ENCODE measurements around the gene MTAP. TPM values are rescaled to one million over a fixed set of nuclear protein-coding genes. Genes with fewer than 3 reads are reported as not detected.

MTAP gene
- total RNA-seq, 4 donors from 2014 or later = 4.5 to 15.1 (median 13.6) TPM

DNA sequence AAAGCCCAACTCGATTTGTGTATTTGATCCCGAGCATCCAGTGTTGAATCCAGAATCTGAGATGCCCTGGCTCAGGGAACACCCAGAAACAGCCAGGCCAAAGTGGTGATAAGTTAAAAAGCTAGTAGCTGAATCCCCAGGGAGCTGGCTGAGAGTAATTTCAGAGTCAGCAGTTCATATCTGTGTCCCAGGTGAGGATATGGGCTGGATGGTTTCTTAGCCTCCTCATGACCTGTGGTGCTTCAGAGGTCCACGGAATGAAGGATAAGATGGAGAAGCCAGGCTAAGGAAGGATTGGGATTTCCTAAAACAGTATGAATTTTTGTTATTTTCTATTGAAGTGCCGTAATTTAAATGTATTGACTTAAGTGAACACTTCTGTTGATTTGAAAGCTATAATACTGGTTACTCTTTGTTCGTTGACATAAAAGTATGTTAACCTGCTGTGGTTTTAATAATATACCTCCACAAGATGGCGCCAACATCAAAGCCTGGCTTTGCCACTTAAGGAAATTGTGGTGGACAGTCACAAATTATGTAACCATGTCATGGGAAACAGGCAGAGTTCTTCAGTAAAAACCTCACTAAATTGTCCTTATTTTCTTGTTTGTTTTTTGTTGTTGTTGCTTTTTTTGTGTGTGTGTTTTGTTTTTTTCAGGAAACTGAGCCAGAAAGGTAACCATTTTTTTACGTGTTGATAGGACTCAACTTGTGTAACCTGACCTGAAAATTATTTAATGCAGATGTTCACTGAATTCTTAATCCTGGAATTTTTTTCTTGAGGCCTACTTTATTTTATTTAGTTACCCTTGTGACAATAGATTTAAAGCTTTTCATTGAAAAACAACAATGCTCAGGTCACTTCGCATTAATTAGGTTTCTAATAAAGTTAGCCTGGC, 11.4 kb downstream of the MTAP start:
- H3K27me3 ChIP-seq = no peaks in the 10 kb centered on the region
- peak; percentile 68 for DNase-seq
- H3K27ac ChIP-seq = peak overlapping the region in 2 of 4 donors; percentile 3 to 13
- 58 to 79% methylated on average over 4 to 8 of the region's 8 CpGs for WGBS, 2 donors (ENCODE audit: low coverage in 1 of 2)
- H3K4me3 ChIP-seq = no peak overlapping the region
- intact Hi-C loops (cut with DNase I; ENCODE audit: low total_unique reads) (no loop called here), in situ Hi-C loops (cut with MboI; ENCODE audit: low pct_ligation_motif_present in 1 of 4, low pct_unique_long_range_greater_than_20kb in 1 of 4, low sequenced_read_pairs in 3 of 4) (loop anchor here (10.0 to 25.0 kb wide), 8 partner anchors 191 to 648 kb away; partner anchors contain the start of genes CDKN2B (in 4 of the 4) and DMRTA1 (in 1 of the 4))
- peaks cover 0 to 13% (median 6%) of the 10 kb centered on the region in 4 donors for H3K4me1 ChIP-seq
- TF ChIP-seq CTCF (IDR thresholded peaks at IDR 0.05) (peak; percentile 77 to 90 (median 80)), POLR2A (IDR thresholded peaks at IDR 0.05) (no peak), POLR2AphosphoS5 (IDR thresholded peaks at IDR 0.05) (no peak), EP300 (IDR thresholded peaks at IDR 0.05; ENCODE audit: low read depth) (no peak)
- H3K36me3 ChIP-seq = peaks cover 0 to 18% (median 8%) of the 10 kb centered on the region in 4 donors
- no peaks in the 10 kb centered on the region for H3K9me3 ChIP-seq

- no peaks in the 10 kb centered on the region for H3K9me3 ChIP-seq
- TF ChIP-seq EP300 (IDR thresholded peaks at IDR 0.05; ENCODE audit: low read depth) (no peak), POLR2AphosphoS5 (IDR thresholded peaks at IDR 0.05) (no peak), POLR2A (IDR thresholded peaks at IDR 0.05) (no peak), CTCF (IDR thresholded peaks at IDR 0.05) (no peak)
- no peak overlapping the region for H3K27ac ChIP-seq
- H3K36me3 ChIP-seq = peaks cover 0 to 23% (median 10%) of the 10 kb centered on the region in 4 donors
- H3K4me1 ChIP-seq = peaks cover 0 to 13% (median 6%) of the 10 kb centered on the region in 4 donors
- no peak for DNase-seq
- no peak overlapping the region for H3K4me3 ChIP-seq
- WGBS, 2 donors (ENCODE audit: low coverage in 1 of 2) = 92 to 100% methylated on average over 3 of the region's 3 CpGs
- in situ Hi-C loops (cut with MboI; ENCODE audit: low pct_ligation_motif_present in 1 of 4, low pct_unique_long_range_greater_than_20kb in 1 of 4, low sequenced_read_pairs in 3 of 4) = loop anchor here (5.0 to 25.0 kb wide), 9 partner anchors 189 to 647 kb away; partner anchors contain the start of genes CDKN2B (in 4 of the 4) and DMRTA1 (in 1 of the 4)
- intact Hi-C loops (cut with DNase I; ENCODE audit: low total_unique reads) = loop anchor here (5.0 kb wide), 1 partner anchor 427 kb away; no protein-coding TSS in a partner anchor
- no peaks in the 10 kb centered on the region for H3K27me3 ChIP-seq
Measured at GRCh38 chr9:21815643-21816042, 13.2 kb downstream of the MTAP start.

- no peak overlapping the region for H3K4me3 ChIP-seq
- intact Hi-C loops (cut with DNase I; ENCODE audit: low total_unique reads) = loop anchor here (5.0 kb wide), 1 partner anchor 425 kb away; no protein-coding TSS in a partner anchor
- 83% methylated on average over 3 of the region's 3 CpGs; no CpG with 5 or more reads in 1 of the 2 donors for WGBS, 2 donors (ENCODE audit: low coverage in 1 of 2)
- in situ Hi-C loops (cut with MboI; ENCODE audit: low pct_ligation_motif_present in 1 of 4, low pct_unique_long_range_greater_than_20kb in 1 of 4, low sequenced_read_pairs in 3 of 4) = loop anchor here (5.0 to 25.0 kb wide), 9 partner anchors 188 to 645 kb away; partner anchors contain the start of genes CDKN2B (in 4 of the 4) and DMRTA1 (in 1 of the 4)
- H3K36me3 ChIP-seq = peaks cover 0 to 23% (median 10%) of the 10 kb centered on the region in 4 donors
- TF ChIP-seq EP300 (IDR thresholded peaks at IDR 0.05; ENCODE audit: low read depth) (no peak), CTCF (IDR thresholded peaks at IDR 0.05) (no peak), POLR2A (IDR thresholded peaks at IDR 0.05) (no peak)
- no peaks in the 10 kb centered on the region for H3K9me3 ChIP-seq
- H3K27me3 ChIP-seq = no peaks in the 10 kb centered on the region
- H3K27ac ChIP-seq = no peak overlapping the region
- peaks cover 0 to 13% (median 6%) of the 10 kb centered on the region in 4 donors for H3K4me1 ChIP-seq
- no peak for DNase-seq
Measured at GRCh38 chr9:21817176-21817575, 14.7 kb downstream of the MTAP start.

- no peaks in the 10 kb centered on the region for H3K4me1 ChIP-seq
- no peak overlapping the region for H3K27ac ChIP-seq
- 95 to 100% methylated on average over 1 to 2 of the region's 2 CpGs for WGBS, 2 donors (ENCODE audit: low coverage in 1 of 2)
- no peaks in the 10 kb centered on the region for H3K9me3 ChIP-seq
- H3K36me3 ChIP-seq = peaks cover 0 to 5% (median 0%) of the 10 kb centered on the region in 4 donors
- no peaks in the 10 kb centered on the region for H3K27me3 ChIP-seq
- in situ Hi-C loops (cut with MboI; ENCODE audit: low pct_ligation_motif_present in 1 of 4, low pct_unique_long_range_greater_than_20kb in 1 of 4, low sequenced_read_pairs in 3 of 4) (no loop called here), intact Hi-C loops (cut with DNase I; ENCODE audit: low total_unique reads) (loop anchor here (5.0 kb wide), 1 partner anchor 817 kb away; no protein-coding TSS in a partner anchor)
- TF ChIP-seq POLR2A (IDR thresholded peaks at IDR 0.05) = no peak
- TF ChIP-seq POLR2AphosphoS5 (IDR thresholded peaks at IDR 0.05) = no peak
- no peak for TF ChIP-seq EP300 (IDR thresholded peaks at IDR 0.05; ENCODE audit: low read depth)
- no peak for TF ChIP-seq CTCF (IDR thresholded peaks at IDR 0.05)
- no peak for DNase-seq
- H3K4me3 ChIP-seq = no peak overlapping the region
Measured at GRCh38 chr9:21825637-21826036, 23.2 kb downstream of the MTAP start.

Measured in transverse colon (tissue), 4 donors.